Measurements from ENCODE around the gene CLDN19. TPM values are rescaled to one million over a fixed set of nuclear protein-coding genes. Genes with fewer than 3 reads are reported as not detected.
"Not testable (repeated sequence)": the region's sequence is repeated elsewhere in the genome, so short reads cannot be mapped to it uniquely, and the experiment has no call there.

CLDN19 gene
- total RNA-seq, 2 donors from 2014 or later, result 0.14 to 0.49 TPM

- DNase-seq (ENCODE audit: low spot score), result no peak
- H3K4me1 ChIP-seq (ENCODE audit: control insufficient read depth in 1 of 2, low read depth in 2 of 2), result no peaks in the 10 kb centered on the region
- no peak for ATAC-seq (ENCODE audit: insufficient number of reproducible peaks, low FRiP score, low read depth)
- H3K36me3 ChIP-seq, result no peaks in the 10 kb centered on the region
- H3K27ac ChIP-seq, result no peak overlapping the region
- no peak overlapping the region for H3K4me3 ChIP-seq
- TF ChIP-seq, protein P1, sequence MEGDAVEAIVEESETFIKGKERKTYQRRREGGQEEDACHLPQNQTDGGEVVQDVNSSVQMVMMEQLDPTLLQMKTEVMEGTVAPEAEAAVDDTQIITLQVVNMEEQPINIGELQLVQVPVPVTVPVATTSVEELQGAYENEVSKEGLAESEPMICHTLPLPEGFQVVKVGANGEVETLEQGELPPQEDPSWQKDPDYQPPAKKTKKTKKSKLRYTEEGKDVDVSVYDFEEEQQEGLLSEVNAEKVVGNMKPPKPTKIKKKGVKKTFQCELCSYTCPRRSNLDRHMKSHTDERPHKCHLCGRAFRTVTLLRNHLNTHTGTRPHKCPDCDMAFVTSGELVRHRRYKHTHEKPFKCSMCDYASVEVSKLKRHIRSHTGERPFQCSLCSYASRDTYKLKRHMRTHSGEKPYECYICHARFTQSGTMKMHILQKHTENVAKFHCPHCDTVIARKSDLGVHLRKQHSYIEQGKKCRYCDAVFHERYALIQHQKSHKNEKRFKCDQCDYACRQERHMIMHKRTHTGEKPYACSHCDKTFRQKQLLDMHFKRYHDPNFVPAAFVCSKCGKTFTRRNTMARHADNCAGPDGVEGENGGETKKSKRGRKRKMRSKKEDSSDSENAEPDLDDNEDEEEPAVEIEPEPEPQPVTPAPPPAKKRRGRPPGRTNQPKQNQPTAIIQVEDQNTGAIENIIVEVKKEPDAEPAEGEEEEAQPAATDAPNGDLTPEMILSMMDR (IDR thresholded peaks at IDR 0.05), result no peak
- H3K27me3 ChIP-seq (replicated peaks; ENCODE audit: insufficient read depth), result no peaks in the 10 kb centered on the region
- no peaks in the 10 kb centered on the region for H3K9me3 ChIP-seq
These were observed 8.5 kb downstream of the CLDN19 start for GRCh38 chr1:42731585-42731984.

DNA sequence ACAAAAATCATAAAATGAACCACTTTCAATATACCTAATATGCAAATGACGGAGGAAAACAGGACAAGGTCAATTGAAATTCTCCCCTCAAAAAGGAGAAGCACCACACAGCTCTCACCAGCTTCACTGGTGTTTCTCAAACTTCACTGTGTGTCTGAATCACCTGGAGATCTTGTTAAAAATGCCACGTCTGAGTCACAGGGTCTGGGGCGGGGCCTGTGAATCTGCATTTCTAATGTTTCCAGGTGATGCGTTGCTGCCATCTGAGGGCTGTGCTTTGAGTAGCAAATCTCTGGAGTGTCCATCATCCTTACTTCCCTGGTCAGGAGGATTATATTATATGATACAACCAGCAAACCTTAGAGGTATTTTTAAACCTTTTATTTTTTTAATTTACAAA lies 9.0 kb downstream of the CLDN19 start:
- DNase-seq (ENCODE audit: low spot score) (no peak), ATAC-seq (ENCODE audit: insufficient number of reproducible peaks, low FRiP score, low read depth) (no peak)
- no peaks in the 10 kb centered on the region for H3K27me3 ChIP-seq (replicated peaks; ENCODE audit: insufficient read depth)
- H3K4me3 ChIP-seq, result no peak overlapping the region
- H3K27ac ChIP-seq, result no peak overlapping the region
- H3K9me3 ChIP-seq, result no peaks in the 10 kb centered on the region
- no peaks in the 10 kb centered on the region for H3K36me3 ChIP-seq
- H3K4me1 ChIP-seq (ENCODE audit: control insufficient read depth in 1 of 2, low read depth in 2 of 2), result no peaks in the 10 kb centered on the region
- TF ChIP-seq, protein P1 (IDR thresholded peaks at IDR 0.05), result no peak

DNA sequence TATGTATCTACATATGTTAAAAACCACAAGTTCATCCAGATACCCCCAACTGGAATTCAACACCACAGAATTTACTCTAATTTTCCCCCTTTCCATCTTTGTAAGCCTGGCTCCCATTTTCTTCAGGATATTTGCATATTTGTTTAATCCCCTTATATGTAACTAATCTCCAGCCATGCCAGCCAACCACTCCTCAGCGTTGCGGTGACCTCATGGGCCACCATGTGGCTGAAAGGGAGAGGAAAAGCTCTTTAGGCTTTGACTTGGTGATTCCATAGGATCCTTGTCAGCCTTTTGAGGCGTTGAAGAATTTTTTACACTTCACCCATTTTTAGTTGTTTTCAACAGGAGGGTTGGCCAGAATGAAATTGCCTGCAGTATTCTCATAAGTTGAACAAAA lies 10.0 kb downstream of the CLDN19 start:
- TF ChIP-seq, protein P1 (IDR thresholded peaks at IDR 0.05), result no peak
- DNase-seq (ENCODE audit: low spot score), result no peak
- Histone ChIP-seq H3K27ac (no peak overlapping the region), H3K4me3 (no peak overlapping the region), H3K27me3 (replicated peaks; ENCODE audit: insufficient read depth) (no peaks in the 10 kb centered on the region), H3K4me1 (ENCODE audit: control insufficient read depth in 1 of 2, low read depth in 2 of 2) (no peaks in the 10 kb centered on the region), H3K36me3 (no peaks in the 10 kb centered on the region), H3K9me3 (no peaks in the 10 kb centered on the region)
- no peak for ATAC-seq (ENCODE audit: insufficient number of reproducible peaks, low FRiP score, low read depth)

DNA sequence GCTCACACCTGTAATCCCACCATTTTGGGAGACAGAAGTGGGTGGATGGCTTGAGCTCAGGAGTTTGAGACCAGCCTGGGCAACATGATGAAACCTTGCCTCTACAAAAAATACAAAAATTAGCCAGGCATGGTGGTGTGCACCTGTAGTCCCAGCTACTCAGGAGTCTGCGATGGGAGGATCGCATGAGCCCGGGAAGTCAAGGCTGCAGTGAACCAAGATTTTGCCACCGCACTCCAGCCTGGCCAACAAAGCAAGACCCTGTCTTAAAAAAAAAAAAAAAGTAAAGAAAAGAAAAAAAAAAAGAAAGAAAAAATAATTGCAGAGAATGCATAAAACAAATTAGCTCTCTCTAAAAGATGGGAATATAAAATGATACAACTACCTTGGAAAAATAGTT lies 14.2 kb downstream of the CLDN19 start:
- not testable (repeated sequence) for H3K27me3 ChIP-seq (replicated peaks; ENCODE audit: insufficient read depth); H3K4me3 ChIP-seq; ATAC-seq (ENCODE audit: insufficient number of reproducible peaks, low FRiP score, low read depth); H3K36me3 ChIP-seq; H3K9me3 ChIP-seq; H3K27ac ChIP-seq; DNase-seq (ENCODE audit: low spot score); H3K4me1 ChIP-seq (ENCODE audit: control insufficient read depth in 1 of 2, low read depth in 2 of 2)

DNA sequence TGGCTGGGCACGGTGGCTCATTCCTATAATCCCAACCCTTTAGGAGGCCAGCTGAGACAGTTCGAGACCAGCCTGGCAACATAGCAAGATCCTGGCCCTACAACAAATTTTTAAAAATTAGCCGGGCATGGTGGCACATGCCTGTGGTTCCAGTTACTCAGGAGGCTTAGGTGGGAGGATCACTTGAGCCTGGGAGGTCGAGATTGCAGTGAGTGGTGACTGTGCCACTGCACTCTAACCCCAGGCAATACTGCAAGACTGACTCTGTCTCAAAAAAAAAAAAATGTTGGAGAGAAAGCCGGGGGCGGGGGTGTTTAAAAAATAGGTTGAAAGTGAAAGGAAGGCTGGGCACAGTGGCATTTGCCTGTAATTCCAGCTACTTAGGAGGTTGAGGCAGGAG lies 16.5 kb downstream of the CLDN19 start:
- Histone ChIP-seq H3K27ac (no peak overlapping the region), H3K27me3 (replicated peaks; ENCODE audit: insufficient read depth) (no peaks in the 10 kb centered on the region), H3K36me3 (no peaks in the 10 kb centered on the region), H3K4me3 (no peak overlapping the region), H3K4me1 (ENCODE audit: control insufficient read depth in 1 of 2, low read depth in 2 of 2) (no peaks in the 10 kb centered on the region), H3K9me3 (no peaks in the 10 kb centered on the region)
- TF ChIP-seq, protein P1 (IDR thresholded peaks at IDR 0.05), result no peak
- ATAC-seq (ENCODE audit: insufficient number of reproducible peaks, low FRiP score, low read depth) (no peak), DNase-seq (ENCODE audit: low spot score) (no peak)

DNA sequence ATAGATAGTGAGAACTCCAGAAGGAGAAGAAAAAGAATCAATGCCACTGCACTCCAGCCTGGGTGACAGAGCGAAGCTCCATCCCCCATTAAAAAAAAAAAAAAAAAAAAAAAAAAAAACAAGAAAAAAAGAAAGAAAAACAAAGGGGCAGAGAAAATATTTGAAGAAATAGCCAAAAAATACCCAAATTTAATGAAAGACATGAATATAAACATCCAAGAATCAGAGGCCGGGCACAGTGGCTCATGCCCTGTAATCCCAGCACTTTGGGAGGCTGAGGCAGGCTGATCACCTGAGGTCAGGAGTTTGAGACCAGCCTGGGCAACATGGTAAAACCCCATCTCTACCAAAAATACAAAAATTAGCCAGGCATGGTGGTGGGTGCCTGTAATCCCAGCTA lies 17.6 kb downstream of the CLDN19 start:
- not testable (repeated sequence) for H3K4me1 ChIP-seq (ENCODE audit: control insufficient read depth in 1 of 2, low read depth in 2 of 2); H3K27ac ChIP-seq; H3K36me3 ChIP-seq; H3K27me3 ChIP-seq (replicated peaks; ENCODE audit: insufficient read depth); ATAC-seq (ENCODE audit: insufficient number of reproducible peaks, low FRiP score, low read depth); DNase-seq (ENCODE audit: low spot score); H3K4me3 ChIP-seq; H3K9me3 ChIP-seq

Data from thoracic aorta (tissue), 2 donors.